Activated naive CD4-positive, alpha-beta T cell treated with anti-CD3 and anti-CD28 coated beads, Interleukin-2, amount 50 U/mL, for 72 hours (primary cell): ENCODE data around the gene ASB18. TPM values are rescaled to one million over a fixed set of nuclear protein-coding genes. Genes with fewer than 3 reads are reported as not detected.
A peak's percentile ranks its signal among the peaks of the same experiment; 100 is the strongest.

Experiments used
- ATAC-seq, 2 donors: fragments of 150-1000 bp; cut with Tn5 transposase; 2 replicates each; pipeline ENCODE4 v1.10.0; 2021; ENCODE audit warnings: mild to moderate bottlenecking in 2 of 2, moderate library complexity in 2 of 2
- DNase-seq, 2 donors: peaks; one replicate each; pipeline ENCODE4 v3.0.0; 2021 to 2022; ENCODE audit warnings: low spot score in 2 of 2
- H3K27ac Mint-ChIP-seq, 2 donors: one replicate each; pipeline ENCODE4 v1.8.0; 2022; ENCODE audit warnings: mild to moderate bottlenecking in 2 of 2, mixed read lengths in 2 of 2
- H3K36me3 Mint-ChIP-seq, 2 donors: one replicate each; pipeline ENCODE4 v1.8.0; 2022; ENCODE audit warnings: mixed read lengths in 2 of 2
- H3K9me3 Mint-ChIP-seq, 2 donors: one replicate each; pipeline ENCODE4 v1.8.0; 2022; ENCODE audit warnings: mixed read lengths in 2 of 2
- total RNA-seq, 2 donors: library from RNA; stranded (reverse); gene quantifications; one replicate each; pipeline ENCODE4 v1.2.3, GENCODE V29; 2022

ASB18 gene, protein sequence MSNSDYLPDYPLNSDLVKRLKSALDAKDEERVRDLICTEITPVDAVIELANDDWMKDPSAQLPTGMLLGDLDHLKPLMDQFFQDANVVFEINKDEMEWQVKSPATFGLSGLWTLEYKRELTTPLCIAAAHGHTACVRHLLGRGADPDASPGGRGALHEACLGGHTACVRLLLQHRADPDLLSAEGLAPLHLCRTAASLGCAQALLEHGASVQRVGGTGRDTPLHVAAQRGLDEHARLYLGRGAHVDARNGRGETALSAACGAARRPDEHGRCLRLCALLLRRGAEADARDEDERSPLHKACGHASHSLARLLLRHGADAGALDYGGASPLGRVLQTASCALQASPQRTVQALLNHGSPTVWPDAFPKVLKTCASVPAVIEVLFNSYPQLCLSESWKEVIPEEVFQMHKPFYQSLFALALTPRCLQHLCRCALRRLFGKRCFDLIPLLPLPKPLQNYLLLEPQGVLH
- total RNA-seq, result not detected

GRCh38 chr2:236264256-236264655 is at the start of gene ASB18:
Gene ASB18 (minus strand): TSS chr2:236264406. CDS start chr2:236264345, 61 bp downstream.
- H3K27ac Mint-ChIP-seq, result no peak within 1 kb of the TSS
- no peak for ATAC-seq

GRCh38 chr2:236311286-236311685 is 47.1 kb upstream of the ASB18 start:
- Mint-ChIP-seq H3K9me3 (peaks cover 0 to 4% of the 10 kb centered on the region in 2 donors), H3K36me3 (peaks cover 0 to 4% of the 10 kb centered on the region in 2 donors), H3K27ac (no peak overlapping the region)
- DNase-seq (no peak), ATAC-seq (no peak)

More at GRCh38 chr2:236264256-236264655, at the start of gene ASB18:
- peaks cover 7 to 12% of the 10 kb centered on the region in 2 donors for H3K9me3 Mint-ChIP-seq
- H3K36me3 Mint-ChIP-seq, result peaks cover 11 to 13% of the 10 kb centered on the region in 2 donors
- no peak for DNase-seq

- H3K36me3 Mint-ChIP-seq, result peaks cover 0 to 4% of the 10 kb centered on the region in 2 donors
- ATAC-seq (no peak), DNase-seq (peak in 1 of 2 donors; percentile 6)
- H3K9me3 Mint-ChIP-seq, result peaks cover 0 to 4% of the 10 kb centered on the region in 2 donors
- H3K27ac Mint-ChIP-seq, result no peak overlapping the region
Observed at GRCh38 chr2:236309669-236310029, 45.4 kb upstream of the ASB18 start.

GRCh38 chr2:236308855-236309668 is 44.9 kb upstream of the ASB18 start:
- Mint-ChIP-seq H3K36me3 (peaks cover 0 to 4% of the 10 kb centered on the region in 2 donors), H3K9me3 (peaks cover 0 to 4% of the 10 kb centered on the region in 2 donors), H3K27ac (no peak overlapping the region)
- DNase-seq, result no peak
- ATAC-seq, result no peak

DNA sequence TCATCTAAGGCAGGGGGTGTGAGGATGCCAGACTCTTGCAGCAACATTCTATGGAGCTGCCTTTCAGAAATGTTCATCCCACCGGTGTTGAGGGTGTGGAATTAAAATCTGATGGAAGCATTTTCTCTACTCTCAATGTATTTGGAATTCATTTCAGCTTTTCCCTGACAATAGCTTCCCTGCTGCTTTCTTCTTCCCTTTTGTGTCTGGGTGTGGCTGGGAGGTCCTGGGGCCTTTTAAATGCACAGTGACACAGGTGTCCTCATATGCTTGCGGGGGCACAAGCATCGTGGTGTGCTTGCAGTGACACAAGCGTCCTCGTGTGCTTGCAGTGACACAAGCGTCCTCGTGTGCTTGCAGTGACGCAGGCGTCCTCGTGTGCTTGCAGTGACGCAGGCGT is 43.4 kb upstream of the ASB18 start:
- no peak for ATAC-seq
- no peaks in the 10 kb centered on the region for H3K9me3 Mint-ChIP-seq
- DNase-seq, result no peak
- H3K36me3 Mint-ChIP-seq, result peaks cover 0 to 4% of the 10 kb centered on the region in 2 donors
- no peak overlapping the region for H3K27ac Mint-ChIP-seq

GRCh38 chr2:236306825-236307540 is 42.8 kb upstream of the ASB18 start:
- ATAC-seq (no peak), DNase-seq (no peak)
- H3K36me3 Mint-ChIP-seq, result peaks cover 0 to 4% of the 10 kb centered on the region in 2 donors
- H3K27ac Mint-ChIP-seq, result no peak overlapping the region
- no peaks in the 10 kb centered on the region for H3K9me3 Mint-ChIP-seq

GRCh38 chr2:236305964-236306605 is 41.9 kb upstream of the ASB18 start:
- H3K27ac Mint-ChIP-seq, result no peak overlapping the region
- no peak for ATAC-seq

GRCh38 chr2:236305531-236305930 is 41.3 kb upstream of the ASB18 start:
- H3K36me3 Mint-ChIP-seq, result no peaks in the 10 kb centered on the region
- no peak overlapping the region for H3K27ac Mint-ChIP-seq
- DNase-seq, result no peak
- H3K9me3 Mint-ChIP-seq, result no peaks in the 10 kb centered on the region
- ATAC-seq, result no peak

More at GRCh38 chr2:236305964-236306605, 41.9 kb upstream of the ASB18 start:
- Mint-ChIP-seq H3K36me3 (no peaks in the 10 kb centered on the region), H3K9me3 (no peaks in the 10 kb centered on the region)
- DNase-seq, result no peak

- no peaks in the 10 kb centered on the region for H3K36me3 Mint-ChIP-seq
- ATAC-seq, result no peak
- no peak overlapping the region for H3K27ac Mint-ChIP-seq
- no peak for DNase-seq
- no peaks in the 10 kb centered on the region for H3K9me3 Mint-ChIP-seq
Observed at GRCh38 chr2:236303935-236304334, 39.7 kb upstream of the ASB18 start.

GRCh38 chr2:236302555-236302954 is 38.3 kb upstream of the ASB18 start:
- no peak for DNase-seq
- H3K27ac Mint-ChIP-seq, result no peak overlapping the region
- no peak for ATAC-seq
- no peaks in the 10 kb centered on the region for H3K9me3 Mint-ChIP-seq
- H3K36me3 Mint-ChIP-seq, result no peaks in the 10 kb centered on the region

- no peak for ATAC-seq
- Mint-ChIP-seq H3K36me3 (no peaks in the 10 kb centered on the region), H3K27ac (no peak overlapping the region), H3K9me3 (no peaks in the 10 kb centered on the region)
- no peak for DNase-seq
Observed at GRCh38 chr2:236298924-236299475, 34.8 kb upstream of the ASB18 start.

DNA sequence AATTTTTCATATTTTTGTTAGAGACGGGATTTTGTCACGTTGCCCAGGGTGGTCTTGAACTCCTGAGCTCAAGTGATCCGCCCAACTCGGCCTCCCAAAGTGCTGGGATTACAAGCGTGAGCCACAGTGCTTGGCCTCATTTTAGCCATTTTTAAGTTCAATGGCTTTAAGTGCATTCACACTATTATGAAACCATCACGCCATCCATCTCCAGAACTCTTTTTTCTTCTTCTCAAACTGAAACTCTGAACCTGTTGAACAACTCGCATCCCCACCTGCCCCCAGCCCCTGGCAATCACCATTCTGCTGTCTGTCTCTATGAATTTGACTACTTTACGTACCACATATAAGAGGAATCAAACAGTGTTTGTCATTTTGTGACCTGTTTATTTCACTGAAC is 31.3 kb upstream of the ASB18 start:
- DNase-seq (no peak), ATAC-seq (no peak)
- no peak overlapping the region for H3K27ac Mint-ChIP-seq
- H3K9me3 Mint-ChIP-seq, result no peaks in the 10 kb centered on the region
- H3K36me3 Mint-ChIP-seq, result no peaks in the 10 kb centered on the region

- DNase-seq (no peak), ATAC-seq (no peak)
- Mint-ChIP-seq H3K9me3 (no peaks in the 10 kb centered on the region), H3K36me3 (no peaks in the 10 kb centered on the region), H3K27ac (no peak overlapping the region)
Observed at GRCh38 chr2:236294647-236295046, 30.4 kb upstream of the ASB18 start.

DNA sequence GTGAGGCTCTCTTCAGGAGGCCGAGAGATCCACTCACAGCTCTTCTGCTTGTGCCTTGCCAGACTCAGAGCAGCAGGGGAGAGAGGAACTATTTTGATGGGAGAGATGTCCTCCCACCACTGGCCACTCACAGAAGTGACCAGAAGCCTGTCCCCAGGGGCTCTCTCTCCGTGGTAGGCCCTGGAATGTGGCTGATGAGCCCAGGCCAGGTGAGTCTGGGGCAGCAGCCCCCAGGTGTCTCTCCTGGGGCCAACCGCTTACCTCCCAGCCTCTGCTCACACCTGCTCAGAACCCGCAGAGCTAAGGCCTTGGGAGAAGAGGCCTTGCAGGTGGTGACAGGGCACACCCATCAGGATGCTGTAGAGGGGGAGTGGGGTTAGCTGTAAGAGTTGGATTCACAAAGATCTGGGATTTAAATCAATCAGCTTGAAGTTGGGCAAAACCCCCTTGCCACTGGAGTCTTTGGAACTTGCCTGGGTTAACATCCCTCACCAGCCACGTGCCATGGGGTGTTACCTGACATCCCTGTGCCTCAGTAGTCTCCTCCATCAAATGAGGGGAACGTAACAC is 29.1 kb upstream of the ASB18 start:
- no peak overlapping the region for H3K27ac Mint-ChIP-seq
- no peaks in the 10 kb centered on the region for H3K9me3 Mint-ChIP-seq
- ATAC-seq (no peak), DNase-seq (no peak)
- no peaks in the 10 kb centered on the region for H3K36me3 Mint-ChIP-seq

DNA sequence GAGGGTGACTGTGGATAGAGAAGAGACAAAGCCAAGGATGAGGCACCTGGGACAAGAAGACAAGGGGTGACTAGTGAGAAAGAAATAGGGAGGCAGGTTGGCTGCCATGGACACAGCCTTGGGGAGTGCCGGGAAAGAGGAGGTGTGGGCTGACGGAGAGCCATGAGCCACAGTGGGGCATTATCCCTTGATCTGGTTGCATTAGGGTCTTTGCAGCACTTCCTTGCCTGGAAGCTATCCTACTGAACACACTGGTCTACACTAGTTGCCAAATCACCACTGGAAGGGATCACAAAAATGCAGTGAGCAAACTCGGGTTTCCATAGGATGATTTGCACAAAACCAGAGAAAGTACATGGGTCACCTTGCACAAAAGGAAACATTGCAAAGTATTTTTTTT is 27.7 kb upstream of the ASB18 start:
- no peaks in the 10 kb centered on the region for H3K9me3 Mint-ChIP-seq
- ATAC-seq, result no peak

DNA sequence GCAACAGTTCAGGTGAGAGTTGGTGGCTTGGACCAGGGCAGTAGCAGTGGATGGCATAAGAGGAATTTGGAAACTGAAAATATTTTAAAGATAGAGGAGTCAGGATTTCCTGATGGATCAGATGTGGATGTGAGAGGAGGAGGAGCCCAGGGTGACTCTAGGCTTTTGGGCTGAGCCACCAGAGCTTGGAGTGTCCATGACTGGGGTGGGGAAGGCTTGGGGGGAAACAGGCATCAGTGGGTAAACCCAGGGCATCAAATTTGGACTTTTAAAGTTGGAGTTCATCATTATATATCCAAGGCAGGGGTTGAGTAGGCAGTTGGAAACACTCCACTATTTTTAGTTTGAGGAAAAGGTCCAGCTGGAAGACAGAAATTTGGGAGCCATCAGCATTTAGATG is 27.3 kb upstream of the ASB18 start:
- H3K36me3 Mint-ChIP-seq, result no peaks in the 10 kb centered on the region
- ATAC-seq (no peak), DNase-seq (no peak)
- H3K9me3 Mint-ChIP-seq, result no peaks in the 10 kb centered on the region
- no peak overlapping the region for H3K27ac Mint-ChIP-seq

More for the DNA sequence above, 27.7 kb upstream of the ASB18 start:
- H3K27ac Mint-ChIP-seq, result no peak overlapping the region
- DNase-seq, result no peak
- no peaks in the 10 kb centered on the region for H3K36me3 Mint-ChIP-seq
